Measurements from ENCODE around the gene MAD2L2. TPM values are rescaled to one million over a fixed set of nuclear protein-coding genes. Genes with fewer than 3 reads are reported as not detected.

The MAD2L2 gene
- total RNA-seq, 1 donor from 2014 or later: 113 TPM

DNA sequence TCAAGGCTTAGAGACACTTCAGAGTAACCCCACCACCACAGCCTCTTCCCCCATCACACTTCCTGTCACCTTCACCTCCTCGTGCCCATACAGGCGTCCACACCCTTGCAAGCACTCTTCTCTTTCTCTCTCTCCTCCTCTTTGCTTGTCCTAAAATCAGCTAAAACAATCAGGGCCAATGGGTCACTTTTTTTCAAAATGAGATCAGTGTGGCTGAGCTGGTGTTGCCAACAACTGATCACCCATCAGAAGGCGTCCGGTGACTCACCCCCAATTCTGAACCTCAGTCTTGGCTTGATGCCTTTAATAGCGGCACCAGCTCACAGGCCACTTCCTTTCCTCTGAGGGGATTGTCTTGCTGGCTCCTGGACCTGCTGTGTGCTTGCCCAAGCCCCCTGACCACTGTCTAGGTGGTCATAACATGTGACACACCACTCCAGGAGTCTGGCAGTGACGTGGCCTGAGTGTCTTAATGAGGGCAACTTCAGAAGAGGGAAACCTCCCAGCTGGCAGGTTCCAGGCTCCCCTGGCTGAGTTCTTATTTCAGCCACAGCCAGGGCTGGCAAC lies 12.2 kb upstream of the MAD2L2 start:
- Mint-ChIP-seq H3K27ac (no peak overlapping the region), H3K4me1 (ENCODE audit: low read depth) (peaks cover 9% of the 10 kb centered on the region), H3K36me3 (ENCODE audit: insufficient read depth) (no peaks in the 10 kb centered on the region), H3K9me3 (ENCODE audit: low read depth) (no peaks in the 10 kb centered on the region), H3K4me3 (ENCODE audit: low read depth) (peak overlapping the region; percentile 52), H3K27me3 (peaks cover 24% of the 10 kb centered on the region)
- TF ChIP-seq, protein P1, sequence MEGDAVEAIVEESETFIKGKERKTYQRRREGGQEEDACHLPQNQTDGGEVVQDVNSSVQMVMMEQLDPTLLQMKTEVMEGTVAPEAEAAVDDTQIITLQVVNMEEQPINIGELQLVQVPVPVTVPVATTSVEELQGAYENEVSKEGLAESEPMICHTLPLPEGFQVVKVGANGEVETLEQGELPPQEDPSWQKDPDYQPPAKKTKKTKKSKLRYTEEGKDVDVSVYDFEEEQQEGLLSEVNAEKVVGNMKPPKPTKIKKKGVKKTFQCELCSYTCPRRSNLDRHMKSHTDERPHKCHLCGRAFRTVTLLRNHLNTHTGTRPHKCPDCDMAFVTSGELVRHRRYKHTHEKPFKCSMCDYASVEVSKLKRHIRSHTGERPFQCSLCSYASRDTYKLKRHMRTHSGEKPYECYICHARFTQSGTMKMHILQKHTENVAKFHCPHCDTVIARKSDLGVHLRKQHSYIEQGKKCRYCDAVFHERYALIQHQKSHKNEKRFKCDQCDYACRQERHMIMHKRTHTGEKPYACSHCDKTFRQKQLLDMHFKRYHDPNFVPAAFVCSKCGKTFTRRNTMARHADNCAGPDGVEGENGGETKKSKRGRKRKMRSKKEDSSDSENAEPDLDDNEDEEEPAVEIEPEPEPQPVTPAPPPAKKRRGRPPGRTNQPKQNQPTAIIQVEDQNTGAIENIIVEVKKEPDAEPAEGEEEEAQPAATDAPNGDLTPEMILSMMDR (IDR thresholded peaks at IDR 0.05; ENCODE audit: unreplicated experiment): no peak
- DNase-seq (ENCODE audit: low spot score, unreplicated experiment): no peak

DNA sequence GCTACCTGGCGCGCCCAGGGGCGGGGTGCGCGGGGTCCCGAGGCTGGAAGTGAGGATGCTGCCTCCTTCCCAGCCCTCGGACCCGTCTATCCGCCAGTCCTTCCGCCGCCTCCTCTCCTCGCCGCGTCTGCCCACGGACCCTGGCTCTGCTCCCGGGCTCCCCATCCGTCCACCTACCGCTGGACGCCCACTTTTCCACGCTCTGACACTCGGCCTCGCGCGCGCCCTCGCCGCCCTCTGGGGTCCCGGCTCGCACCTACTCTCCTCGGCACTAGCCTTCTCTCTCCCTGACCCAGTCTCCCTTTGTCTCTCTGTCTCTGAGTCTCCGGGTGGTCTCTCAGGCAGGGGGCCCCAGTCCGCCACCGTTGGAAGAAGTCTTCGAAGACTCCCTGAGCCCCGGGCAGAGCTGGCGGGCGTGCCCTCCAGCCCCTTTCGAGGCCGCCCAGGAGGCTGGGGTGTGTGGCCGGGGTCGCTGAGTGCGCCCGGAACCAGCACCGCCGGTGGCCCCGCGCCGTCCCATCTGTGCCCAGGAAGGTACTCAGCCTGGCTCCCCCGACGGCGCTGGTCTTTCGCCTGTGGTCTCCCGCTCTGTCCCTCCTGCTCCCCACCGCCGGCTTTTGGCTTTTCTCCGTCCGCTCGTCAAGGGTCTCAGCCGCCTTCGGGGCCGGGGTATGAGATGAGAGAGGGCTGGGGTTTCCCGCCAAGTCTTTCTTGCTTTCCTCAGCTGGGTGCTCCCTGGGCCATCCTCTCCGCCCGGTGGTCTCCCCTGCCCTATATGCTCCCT lies 11.2 kb upstream of the MAD2L2 start:
- peak overlapping the region; percentile 74 for H3K27ac Mint-ChIP-seq
- peak overlapping the region; percentile 74 for H3K4me3 Mint-ChIP-seq (ENCODE audit: low read depth)
- peaks cover 24% of the 10 kb centered on the region for H3K27me3 Mint-ChIP-seq
- H3K4me1 Mint-ChIP-seq (ENCODE audit: low read depth): peaks cover 9% of the 10 kb centered on the region
- H3K9me3 Mint-ChIP-seq (ENCODE audit: low read depth): no peaks in the 10 kb centered on the region
- TF ChIP-seq, protein P1 (IDR thresholded peaks at IDR 0.05; ENCODE audit: unreplicated experiment): no peak
- H3K36me3 Mint-ChIP-seq (ENCODE audit: insufficient read depth): no peaks in the 10 kb centered on the region
- no peak for DNase-seq (ENCODE audit: low spot score, unreplicated experiment)

DNA sequence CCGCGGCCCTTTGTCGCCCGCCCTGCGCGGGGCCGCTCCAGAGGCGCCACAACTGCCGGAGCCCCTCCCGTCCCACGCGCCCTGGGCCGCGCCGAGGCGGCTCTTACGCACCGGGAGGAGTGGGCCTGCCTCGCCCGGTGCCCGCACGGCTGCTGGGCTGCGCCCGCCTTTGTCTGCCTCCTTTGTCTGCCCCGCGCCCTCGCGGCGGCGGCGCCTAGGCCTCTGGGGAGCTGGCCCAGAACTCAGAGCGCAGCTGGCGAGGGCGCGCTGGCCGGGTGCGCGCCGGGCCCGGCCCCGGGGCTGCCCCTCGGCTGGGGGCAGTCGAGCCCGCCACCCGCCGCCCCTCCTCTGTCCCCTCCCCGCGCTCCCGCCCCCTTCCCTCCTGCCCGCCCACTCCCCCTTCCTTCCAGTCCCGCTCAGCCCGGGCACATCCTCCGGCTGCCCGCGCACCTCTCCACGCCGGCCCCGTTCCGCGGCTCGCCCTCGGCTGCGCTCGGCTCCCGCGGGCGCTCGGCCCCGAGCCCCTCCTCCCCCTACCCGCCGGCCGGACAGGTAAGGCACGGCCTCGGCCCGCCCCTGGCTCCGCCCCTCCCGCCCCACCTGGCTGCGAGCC lies 10.5 kb upstream of the MAD2L2 start, which contains the start of gene DRAXIN:
Gene DRAXIN (plus strand): TSS at position 409 of the 613 bp plus-strand sequence. CDS start 14,549 bp downstream, outside the sequence.
- peaks cover 9% of the 10 kb centered on the region for H3K4me1 Mint-ChIP-seq (ENCODE audit: low read depth)
- DNase-seq (ENCODE audit: low spot score, unreplicated experiment): peak; percentile 74
- H3K36me3 Mint-ChIP-seq (ENCODE audit: insufficient read depth): no peaks in the 10 kb centered on the region
- peak within 1 kb of the TSS; percentile 99 for H3K27ac Mint-ChIP-seq
- H3K9me3 Mint-ChIP-seq (ENCODE audit: low read depth): no peaks in the 10 kb centered on the region
- TF ChIP-seq, protein P1 (IDR thresholded peaks at IDR 0.05; ENCODE audit: unreplicated experiment): no peak
- H3K27me3 Mint-ChIP-seq: peaks cover 24% of the 10 kb centered on the region
- H3K4me3 Mint-ChIP-seq (ENCODE audit: low read depth): peak within 1 kb of the TSS; percentile 90

DNA sequence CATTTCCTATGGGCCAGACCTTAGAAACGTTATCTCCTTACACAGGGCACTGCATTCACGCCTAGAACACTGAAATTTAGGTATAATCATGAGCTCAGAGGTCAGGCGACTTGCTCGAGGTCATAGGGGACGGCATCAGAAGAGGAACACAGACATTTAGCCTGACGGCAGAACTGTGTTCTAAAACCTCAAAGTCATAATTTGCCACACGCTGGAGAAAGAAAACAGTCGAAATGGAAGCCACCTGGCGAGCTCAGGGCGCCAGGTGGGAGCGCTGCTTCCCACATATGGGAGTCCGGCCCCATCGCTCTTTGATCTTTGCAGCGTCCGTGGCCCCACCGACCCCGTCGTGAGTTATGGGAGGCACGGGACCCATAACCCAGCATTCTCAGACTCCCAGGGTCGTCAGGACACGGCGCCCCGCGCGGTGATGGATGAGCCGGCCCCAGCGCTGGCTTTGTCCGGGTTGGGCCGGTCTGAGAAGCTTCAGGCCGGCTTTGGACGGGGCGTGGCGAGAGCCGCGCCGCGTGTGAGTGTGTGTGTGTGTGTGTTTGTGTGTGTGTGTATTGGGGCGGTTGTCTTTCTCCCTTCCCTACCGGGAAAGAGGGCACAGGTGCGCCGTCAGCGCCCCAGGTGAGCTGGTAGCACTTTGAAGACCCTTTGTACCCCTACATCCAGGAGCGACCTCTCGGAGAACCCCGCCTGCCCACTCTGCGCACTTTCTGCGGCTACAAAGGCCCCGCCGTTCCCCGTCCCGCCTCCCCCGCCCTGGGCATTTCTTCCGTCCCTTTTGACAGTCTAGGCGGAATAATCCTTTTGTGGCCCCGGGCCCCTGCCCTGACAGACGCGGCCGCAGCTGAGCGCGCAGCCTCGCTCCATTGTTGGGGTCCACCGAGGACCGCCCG lies 9.7 kb upstream of the MAD2L2 start:
- Mint-ChIP-seq H3K27ac (peak overlapping the region; percentile 99), H3K4me1 (ENCODE audit: low read depth) (peaks cover 9% of the 10 kb centered on the region), H3K36me3 (ENCODE audit: insufficient read depth) (no peaks in the 10 kb centered on the region), H3K4me3 (ENCODE audit: low read depth) (peak overlapping the region; percentile 90), H3K27me3 (peaks cover 24% of the 10 kb centered on the region), H3K9me3 (ENCODE audit: low read depth) (no peaks in the 10 kb centered on the region)
- TF ChIP-seq, protein P1 (IDR thresholded peaks at IDR 0.05; ENCODE audit: unreplicated experiment): no peak
- DNase-seq (ENCODE audit: low spot score, unreplicated experiment): peak; percentile 70

Measured in progenitor cell of endocrine pancreas (in vitro differentiated cells).